ENCODE results near the gene KDR.

The KDR gene

GRCh38 chr4:55055529-55055928, 69.9 kb downstream of the KDR start:
- TF ChIP-seq, protein P1, sequence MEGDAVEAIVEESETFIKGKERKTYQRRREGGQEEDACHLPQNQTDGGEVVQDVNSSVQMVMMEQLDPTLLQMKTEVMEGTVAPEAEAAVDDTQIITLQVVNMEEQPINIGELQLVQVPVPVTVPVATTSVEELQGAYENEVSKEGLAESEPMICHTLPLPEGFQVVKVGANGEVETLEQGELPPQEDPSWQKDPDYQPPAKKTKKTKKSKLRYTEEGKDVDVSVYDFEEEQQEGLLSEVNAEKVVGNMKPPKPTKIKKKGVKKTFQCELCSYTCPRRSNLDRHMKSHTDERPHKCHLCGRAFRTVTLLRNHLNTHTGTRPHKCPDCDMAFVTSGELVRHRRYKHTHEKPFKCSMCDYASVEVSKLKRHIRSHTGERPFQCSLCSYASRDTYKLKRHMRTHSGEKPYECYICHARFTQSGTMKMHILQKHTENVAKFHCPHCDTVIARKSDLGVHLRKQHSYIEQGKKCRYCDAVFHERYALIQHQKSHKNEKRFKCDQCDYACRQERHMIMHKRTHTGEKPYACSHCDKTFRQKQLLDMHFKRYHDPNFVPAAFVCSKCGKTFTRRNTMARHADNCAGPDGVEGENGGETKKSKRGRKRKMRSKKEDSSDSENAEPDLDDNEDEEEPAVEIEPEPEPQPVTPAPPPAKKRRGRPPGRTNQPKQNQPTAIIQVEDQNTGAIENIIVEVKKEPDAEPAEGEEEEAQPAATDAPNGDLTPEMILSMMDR (IDR thresholded peaks at IDR 0.05; ENCODE audit: low read depth, low read length) = no peak
- Histone ChIP-seq H3K4me1 (no peaks in the 10 kb centered on the region), H3K9me3 (no peaks in the 10 kb centered on the region), H3K4me3 (ENCODE audit: low read depth, low read length) (no peak overlapping the region), H3K27me3 (no peaks in the 10 kb centered on the region), H3K36me3 (no peaks in the 10 kb centered on the region)
- DNase-seq = no peak

- no peak for DNase-seq
- TF ChIP-seq, protein P1 (IDR thresholded peaks at IDR 0.05; ENCODE audit: low read depth, low read length) = no peak
- H3K4me3 ChIP-seq (ENCODE audit: low read depth, low read length) = no peak overlapping the region
- H3K4me1 ChIP-seq = no peaks in the 10 kb centered on the region
- H3K36me3 ChIP-seq = no peaks in the 10 kb centered on the region
- H3K27me3 ChIP-seq = no peaks in the 10 kb centered on the region
- H3K9me3 ChIP-seq = no peaks in the 10 kb centered on the region
Measured at GRCh38 chr4:55051532-55051931, 73.9 kb downstream of the KDR start.

- no peak for DNase-seq
- TF ChIP-seq, protein P1 (IDR thresholded peaks at IDR 0.05; ENCODE audit: low read depth, low read length) = no peak
- Histone ChIP-seq H3K4me3 (ENCODE audit: low read depth, low read length) (no peak overlapping the region), H3K36me3 (no peaks in the 10 kb centered on the region), H3K4me1 (no peaks in the 10 kb centered on the region), H3K27me3 (no peaks in the 10 kb centered on the region), H3K9me3 (no peaks in the 10 kb centered on the region)
Measured at GRCh38 chr4:55050418-55050950, 74.9 kb downstream of the KDR start.

DNA sequence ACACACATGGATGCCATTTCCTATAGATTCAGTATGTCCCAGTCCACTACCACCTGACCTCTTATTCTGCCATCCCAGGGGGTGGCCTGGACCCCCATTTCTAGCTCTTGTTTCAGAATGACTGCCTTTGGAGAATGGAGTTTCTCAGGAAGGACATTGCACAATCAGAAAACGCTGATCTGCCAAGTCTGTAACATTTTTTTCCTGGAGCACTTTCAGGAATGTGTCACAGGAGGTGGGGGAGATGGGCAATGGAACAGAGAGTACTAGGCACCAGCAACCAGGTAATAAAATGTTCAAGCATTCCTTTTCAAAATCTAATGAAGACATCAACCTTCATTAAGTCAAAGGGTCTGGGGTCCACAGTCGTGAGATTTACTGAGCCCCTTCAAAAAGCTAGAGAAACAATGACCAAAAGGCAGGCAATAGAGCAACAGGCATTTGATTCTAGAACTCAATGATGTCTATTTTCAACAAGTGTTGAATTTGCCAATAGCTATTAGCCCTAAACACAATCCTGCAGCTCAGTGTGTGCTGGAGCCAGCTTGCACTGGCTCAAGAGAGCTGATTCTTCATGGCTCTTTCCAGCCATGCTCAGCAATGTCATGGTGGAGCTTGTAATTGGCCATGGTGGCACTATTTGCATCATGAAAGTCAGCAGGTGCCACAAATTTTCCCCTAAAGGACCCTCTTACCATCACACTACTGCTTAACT, 87.1 kb downstream of the KDR start:
- TF ChIP-seq, protein P1 (IDR thresholded peaks at IDR 0.05; ENCODE audit: low read depth, low read length) = no peak

GRCh38 chr4:55037728-55038127, 87.7 kb downstream of the KDR start:
- H3K9me3 ChIP-seq = no peaks in the 10 kb centered on the region
- H3K4me1 ChIP-seq = no peaks in the 10 kb centered on the region
- no peaks in the 10 kb centered on the region for H3K27me3 ChIP-seq
- TF ChIP-seq, protein P1 (IDR thresholded peaks at IDR 0.05; ENCODE audit: low read depth, low read length) = no peak
- H3K4me3 ChIP-seq (ENCODE audit: low read depth, low read length) = no peak overlapping the region
- DNase-seq = no peak
- no peaks in the 10 kb centered on the region for H3K36me3 ChIP-seq

More for the DNA sequence above, 87.1 kb downstream of the KDR start:
- H3K4me3 ChIP-seq (ENCODE audit: low read depth, low read length) = no peak overlapping the region
- H3K9me3 ChIP-seq = no peaks in the 10 kb centered on the region
- no peak for DNase-seq
- no peaks in the 10 kb centered on the region for H3K4me1 ChIP-seq
- no peaks in the 10 kb centered on the region for H3K36me3 ChIP-seq
- H3K27me3 ChIP-seq = no peaks in the 10 kb centered on the region

- H3K4me1 ChIP-seq = no peaks in the 10 kb centered on the region
- no peak for DNase-seq
- TF ChIP-seq, protein P1 (IDR thresholded peaks at IDR 0.05; ENCODE audit: low read depth, low read length) = no peak
- H3K36me3 ChIP-seq = no peaks in the 10 kb centered on the region
- no peaks in the 10 kb centered on the region for H3K27me3 ChIP-seq
- no peaks in the 10 kb centered on the region for H3K9me3 ChIP-seq
- H3K4me3 ChIP-seq (ENCODE audit: low read depth, low read length) = no peak overlapping the region
Measured at GRCh38 chr4:55036405-55036804, 89.0 kb downstream of the KDR start.

All from BE2C (cell line).